GM12878 (cell line): ENCODE results near the gene ESPNL. TPM values are rescaled to one million over a fixed set of nuclear protein-coding genes. Genes with fewer than 3 reads are reported as not detected.
"Not testable (repeated sequence)": the region's sequence is repeated elsewhere in the genome, so short reads cannot be mapped to it uniquely, and the experiment has no call there.

ENCODE experiments used
- ATAC-seq: fragments of 200-7000 bp; cut with Tn5 transposase; 3 replicates; pipeline ENCODE4 v1.9.1; 2020; ENCODE audit warnings: mild to moderate bottlenecking, moderate library complexity
- BruUV-seq: library from RNA; stranded (reverse); fragments of 400-500 nt; replicated peaks from 2 replicates; lab custom pipeline; 2021; lab: Mats Ljungman, UMichigan
- CTCF ChIA-PET: fragments of 300-600 bp; sonication (Branson Sonifier 250); formaldehyde crosslinking; extraction: SDS; loops from one replicate; lab custom pipeline; 2021; ENCODE audit warnings: inconsistent platforms; lab: Yijun Ruan, JAX
- POLR2A ChIA-PET: fragments of 350-600 bp; formaldehyde crosslinking; extraction: SDS; loops from one replicate; lab custom pipeline; 2021; ENCODE audit warnings: inconsistent platforms; lab: Charles Lee
- RAD21 ChIA-PET: fragments of 300-600 bp; sonication (Branson Sonifier 250); formaldehyde crosslinking; loops from one replicate; lab custom pipeline; 2023; ENCODE audit warnings: antibody characterized with exemption; ENCODE audit not compliant: unreplicated experiment; lab: Charles Lee
- SMC1A ChIA-PET: fragments of 300-600 bp; sonication (Branson Sonifier 250); formaldehyde crosslinking; loops from one replicate; lab custom pipeline; 2023; ENCODE audit not compliant: unreplicated experiment, uncharacterized antibody; lab: Charles Lee
- DNase-seq: peaks from one replicate; pipeline ENCODE4 v3.0.0-alpha.2; 2011; ENCODE audit warnings: low read depth, low spot score
- FAIRE-seq: peaks from 3 replicates; lab custom pipeline; 2011; peaks lifted over from hg19 to GRCh38; lab: Jason Lieb, UNC
- H2AFZ ChIP-seq: 2 replicates; pipeline ENCODE4 v1.6.0; 2011; ENCODE audit warnings: low read depth, low read length, control low read depth; ENCODE audit not compliant: control insufficient read depth
- H3K27ac ChIP-seq: 2 replicates; pipeline ENCODE4 v1.5.1; 2011; ENCODE audit warnings: control low read depth; ENCODE audit not compliant: control insufficient read depth, insufficient read depth
- H3K27me3 ChIP-seq, 2 experiments: replicated peaks in 1 of 2; 2 replicates each; pipeline versions ENCODE4 v1.6.0 to v1.6.1; 2011; ENCODE audit warnings: low read length in 1 of 2; ENCODE audit not compliant: control insufficient read depth in 2 of 2, insufficient read depth in 2 of 2
- H3K36me3 ChIP-seq, 2 experiments: 2 replicates each; pipeline ENCODE4 v1.5.1; 2011; ENCODE audit warnings: low read length in 1 of 2; ENCODE audit not compliant: control insufficient read depth in 2 of 2, insufficient read depth in 2 of 2
- H3K4me1 ChIP-seq: 2 replicates; pipeline ENCODE4 v1.6.1; 2011; ENCODE audit warnings: mild to moderate bottlenecking, low read length, moderate library complexity, mixed read lengths; ENCODE audit not compliant: control insufficient read depth, insufficient read depth
- H3K4me2 ChIP-seq: 2 replicates; pipeline ENCODE4 v1.6.0; 2011; ENCODE audit warnings: control low read depth; ENCODE audit not compliant: control insufficient read depth, insufficient read depth
- H3K4me3 ChIP-seq: fragments of 200-600 bp; sonication (generic); 2 replicates; pipeline ENCODE4 v1.5.1; 2016
- H3K79me2 ChIP-seq: 2 replicates; pipeline ENCODE4 v1.6.0; 2011; ENCODE audit warnings: low read length; ENCODE audit not compliant: control insufficient read depth, insufficient read depth
- H3K9ac ChIP-seq: 2 replicates; pipeline ENCODE4 v1.8.0; 2011; ENCODE audit warnings: low read length, control low read depth, mixed read lengths; ENCODE audit not compliant: control insufficient read depth, insufficient read depth
- H3K9me3 ChIP-seq: replicated peaks from 3 replicates; pipeline ENCODE4 v1.5.1; 2011; ENCODE audit warnings: mild to moderate bottlenecking, low read length; ENCODE audit not compliant: control insufficient read depth, insufficient read depth
- H4K20me1 ChIP-seq: 2 replicates; pipeline ENCODE4 v1.6.0; 2011; ENCODE audit not compliant: control insufficient read depth, insufficient read depth
- EGR1 ChIP-seq, 2 experiments: IDR thresholded peaks; 1 replicate in 1 of 2; 2 replicates in 1 of 2; pipeline ENCODE4 v1.6.1; 2011 to 2012; ENCODE audit warnings: low read depth in 2 of 2, low read length in 2 of 2, borderline replicate concordance in 1 of 2, mild to moderate bottlenecking in 1 of 2, moderate library complexity in 1 of 2
- IKZF2 ChIP-seq, 2 experiments: fragments of 450-650 bp; IDR thresholded peaks; 2 replicates each; pipeline ENCODE4 v1.6.1; 2017; ENCODE audit warnings: mild to moderate bottlenecking in 2 of 2, moderate library complexity in 2 of 2
- KAT2A ChIP-seq: conservative IDR thresholded peaks from 2 replicates; pipeline ENCODE4 v1.6.1; 2011; ENCODE audit warnings: low read depth, low read length; ENCODE audit not compliant: control insufficient read depth
- PKNOX1 ChIP-seq: fragments of 450-650 bp; IDR thresholded peaks from 2 replicates; pipeline ENCODE4 v1.6.1; 2016; ENCODE audit warnings: mild to moderate bottlenecking
- RCOR1 ChIP-seq: conservative IDR thresholded peaks from 2 replicates; pipeline ENCODE4 v1.6.1; 2012; ENCODE audit warnings: low read depth, low read length, improper control_type of control experiment
- REST ChIP-seq: IDR thresholded peaks from 2 replicates; pipeline ENCODE4 v1.6.1; 2012; ENCODE audit warnings: mild to moderate bottlenecking, low read depth, low read length
- STAT3 ChIP-seq: IDR thresholded peaks from 2 replicates; pipeline ENCODE4 v1.6.1; 2011; ENCODE audit warnings: low read depth, low read length, improper control_type of control experiment
- ZBTB40 ChIP-seq: fragments of 450-650 bp; IDR thresholded peaks from 2 replicates; pipeline ENCODE4 v1.6.1; 2016; ENCODE audit warnings: mild to moderate bottlenecking, moderate library complexity, borderline replicate concordance
- ZNF592 ChIP-seq: fragments of 450-650 bp; IDR thresholded peaks from 2 replicates; pipeline ENCODE4 v1.6.1; 2017; ENCODE audit warnings: mild to moderate bottlenecking, moderate library complexity
- WGBS: methylation state at CpG from one replicate; pipeline ENCODE4 v1.1.6; 2016; ENCODE audit warnings: low lambda C conversion rate; ENCODE audit not compliant: insufficient replicate concordance, insufficient coverage; ENCODE audit errors: missing lambda C conversion rate; 5-methylcytosine and 5-hydroxymethylcytosine counted together
- in situ Hi-C: fragments of 300-500 bp; cut with MboI; formaldehyde crosslinking; loops from 9 replicates; pipeline ENCODE4 v1.14.3; 2018; ENCODE audit warnings: mixed read lengths
- intact Hi-C: fragments of 100-400 bp; cut with micrococcal nuclease; formaldehyde crosslinking; loops from one replicate; pipeline ENCODE4 v1.14.2; 2022; ENCODE audit not compliant: unreplicated experiment
- polyA plus RNA-seq, 11 experiments: library from polyadenylated mRNA; depleted of rRNA in 4 of 11; unstranded in 6 of 11; stranded (reverse) in 5 of 11; fragments of >200 nt; fragmentation: Nextera tagmentation in 4 of 11; fragmentation: Illumina TruSeq in 1 of 11; extraction: Ambion mirVana in 4 of 11; extraction: Trizol in 1 of 11; gene quantifications; 1 replicate in 1 of 11; 2 replicates in 10 of 11; pipeline versions ENCODE4 v1.2.1 to v1.2.3, GENCODE V29; 2011 to 2016; ENCODE audit warnings: inconsistent platforms in 2 of 11, missing spikeins in 2 of 11, low read depth in 1 of 11
- total RNA-seq, 4 experiments: library from RNA; depleted of rRNA in 3 of 4; stranded (reverse); fragments of >200 nt in 3 of 4; fragmentation: Illumina TruSeq in 1 of 4; extraction: Trizol in 1 of 4; gene quantifications; 2 replicates each; pipeline versions ENCODE4 v1.2.1 to v1.2.3, GENCODE V29; 2013 to 2021

ESPNL gene
- total and polyA plus RNA-seq, 10 of the 15 experiments (the other 5 are each of a cell fraction or from before 2014, with no cell fraction given), result 0.05 to 0.94 (median 0.36) TPM; not detected in 3

GRCh38 chr2:238066218-238066617 is 33.9 kb upstream of the ESPNL start (continued):
- TF ChIP-seq ZBTB40 (no peak), RCOR1 (no peak), EGR1 (IDR thresholded peaks at IDR 0.05; ENCODE audit: borderline replicate concordance in 1 of 2, low read depth in 2 of 2, low read length in 2 of 2) (no peak), REST (no peak), IKZF2 (IDR thresholded peaks at IDR 0.05) (no peak), ZNF592 (no peak), STAT3 (no peak), KAT2A (no peak), PKNOX1 (no peak)

GRCh38 chr2:238066718-238067117 is 33.4 kb upstream of the ESPNL start:
- H3K9ac ChIP-seq, H3K27me3 ChIP-seq, FAIRE-seq, ATAC-seq, H3K9me3 ChIP-seq, DNase-seq, BruUV-seq, H3K27ac ChIP-seq, H2AFZ ChIP-seq, RAD21 ChIA-PET, H3K4me2 ChIP-seq, POLR2A ChIA-PET, CTCF ChIA-PET, H3K4me3 ChIP-seq, H4K20me1 ChIP-seq, in situ Hi-C loops: not testable (repeated sequence)
- SMC1A ChIA-PET, result interaction anchor here (1.2 kb wide), 1 partner anchor 40 kb away, joined by 3 read pairs; no protein-coding TSS in a partner anchor
- H3K4me1 ChIP-seq, result peaks cover 10% of the 10 kb centered on the region
- peaks cover 9 to 25% of the 10 kb centered on the region in 2 experiments; a peak in 3 of 4 replicates for H3K36me3 ChIP-seq
- WGBS, result 95% methylated on average over 7 of the region's 7 CpGs
- intact Hi-C loops, result loop anchor here (10.0 kb wide), 1 partner anchor 372 kb away; no protein-coding TSS in a partner anchor
- peaks cover 17% of the 10 kb centered on the region for H3K79me2 ChIP-seq
